H1 (cell line): Measurements from ENCODE around the gene BCL2. TPM values are rescaled to one million over a fixed set of nuclear protein-coding genes. Genes with fewer than 3 reads are reported as not detected.
A peak's percentile ranks its signal among the peaks of the same experiment; 100 is the strongest.

Experiments
- CTCF ChIA-PET: fragments of 300-600 bp; sonication (Branson Sonifier 250); formaldehyde crosslinking; loops from one replicate; lab custom pipeline; 2021; ENCODE audit not compliant: partially characterized antibody; lab: Charles Lee
- POLR2A ChIA-PET: fragments of 300-600 bp; sonication (Branson Sonifier 250); formaldehyde crosslinking; loops from one replicate; lab custom pipeline; 2021; ENCODE audit warnings: inconsistent platforms; ENCODE audit not compliant: partially characterized antibody; lab: Charles Lee
- DNase-seq, 2 experiments: peaks; one replicate each; pipeline versions ENCODE4 v3.0.0 to v3.0.0-alpha.2; 2010 to 2022; ENCODE audit warnings: low spot score in 2 of 2, low read depth in 1 of 2, mixed read lengths in 1 of 2
- FAIRE-seq: peaks from 2 replicates; lab custom pipeline; 2011; peaks lifted over from hg19 to GRCh38; lab: Jason Lieb, UNC
- H2AFZ ChIP-seq: 2 replicates; pipeline ENCODE4 v1.8.1; 2012; ENCODE audit warnings: low read length, inconsistent platforms
- H2AK5ac ChIP-seq: 2 replicates; pipeline ENCODE4 v1.6.1; 2013; ENCODE audit warnings: low read depth, low read length
- H2BK120ac ChIP-seq: replicated peaks from 2 replicates; pipeline ENCODE3; 2013; ENCODE audit warnings: low read depth, low read length, inconsistent platforms
- H2BK12ac ChIP-seq: 2 replicates; pipeline ENCODE4 v1.6.1; 2013; ENCODE audit warnings: low read depth, low read length
- H2BK15ac ChIP-seq: 2 replicates; pipeline ENCODE4 v1.6.1; 2013; ENCODE audit warnings: low read length
- H2BK20ac ChIP-seq: 2 replicates; pipeline ENCODE4 v1.6.1; 2013; ENCODE audit warnings: low read length
- H2BK5ac ChIP-seq: 2 replicates; pipeline ENCODE4 v1.6.1; 2013; ENCODE audit warnings: low read depth, low read length
- H3K14ac ChIP-seq: 2 replicates; pipeline ENCODE4 v1.6.1; 2013; ENCODE audit warnings: inconsistent platforms; ENCODE audit not compliant: insufficient read length
- H3K18ac ChIP-seq: 2 replicates; pipeline ENCODE4 v1.6.1; 2013; ENCODE audit warnings: low read length; ENCODE audit errors: extremely low read depth
- H3K23ac ChIP-seq: 2 replicates; pipeline ENCODE4 v1.6.1; 2013; ENCODE audit warnings: inconsistent platforms; ENCODE audit not compliant: insufficient read length
- H3K23me2 ChIP-seq: 2 replicates; pipeline ENCODE4 v1.6.1; 2013; ENCODE audit warnings: low read depth, low read length
- H3K27ac ChIP-seq: 2 replicates; pipeline ENCODE4 v1.6.1; 2011; ENCODE audit warnings: low read depth, low read length, inconsistent platforms
- H3K27me3 ChIP-seq, 4 experiments: replicated peaks in 1 of 4; 1 replicate in 1 of 4; 2 replicates in 3 of 4; pipeline versions ENCODE4 v1.6.1 to v1.8.1; 2011 to 2013; ENCODE audit warnings: low read length in 3 of 4, mild to moderate bottlenecking in 3 of 4, inconsistent platforms in 2 of 4, mixed read lengths in 2 of 4, moderate library complexity in 1 of 4; ENCODE audit not compliant: control insufficient read depth in 3 of 4, insufficient read depth in 3 of 4; ENCODE audit errors: extremely low read depth in 1 of 4
- H3K36me3 ChIP-seq, 4 experiments: 2 replicates each; pipeline versions ENCODE4 v1.6.1 to v1.8.1; 2011 to 2013; ENCODE audit warnings: mild to moderate bottlenecking in 4 of 4, low read length in 3 of 4, moderate library complexity in 2 of 4, control low read depth in 1 of 4, inconsistent platforms in 1 of 4; ENCODE audit not compliant: insufficient read depth in 4 of 4, control insufficient read depth in 2 of 4
- H3K4ac ChIP-seq: replicated peaks from 2 replicates; pipeline ENCODE3; 2013; ENCODE audit warnings: low read length, low read depth, mixed read lengths, inconsistent platforms; ENCODE audit not compliant: insufficient read length
- H3K4me1 ChIP-seq, 4 experiments: replicated peaks in 1 of 4; 1 replicate in 1 of 4; 2 replicates in 3 of 4; pipeline versions ENCODE4 v1.6.1 to v1.8.1; 2011 to 2013; ENCODE audit warnings: low read length in 3 of 4, inconsistent platforms in 2 of 4, mixed read lengths in 1 of 4; ENCODE audit not compliant: insufficient read depth in 4 of 4, control insufficient read depth in 3 of 4
- H3K4me2 ChIP-seq, 2 experiments: 2 replicates each; pipeline versions ENCODE4 v1.6.1 to v1.8.1; 2011 to 2013; ENCODE audit warnings: low read depth in 2 of 2, low read length in 2 of 2, control low read depth in 1 of 2, inconsistent platforms in 1 of 2, mild to moderate bottlenecking in 1 of 2; ENCODE audit not compliant: insufficient read depth in 1 of 2
- H3K4me3 ChIP-seq, 4 experiments: fragments of 200-600, 300-600 bp in 1 of 4; sonication (generic), shearing (Covaris generic), sonication (Bioruptor Twin) in 1 of 4; 2 replicates each; pipeline versions ENCODE4 v1.5.1 to v1.8.1; 2011 to 2016; ENCODE audit warnings: low read length in 4 of 4, low read depth in 3 of 4, control low read depth in 2 of 4, inconsistent platforms in 2 of 4, mild to moderate bottlenecking in 2 of 4, mixed read lengths in 1 of 4, moderate library complexity in 1 of 4; ENCODE audit not compliant: insufficient read depth in 2 of 4; ENCODE audit errors: extremely low read depth in 1 of 4
- H3K56ac ChIP-seq: replicated peaks from 2 replicates; pipeline ENCODE3; 2013; ENCODE audit warnings: low read depth, mild to moderate bottlenecking, mixed read lengths, low read length, inconsistent platforms; ENCODE audit not compliant: insufficient read length
- H3K79me1 ChIP-seq: 2 replicates; pipeline ENCODE4 v1.6.1; 2013; ENCODE audit warnings: low read depth, low read length, control low read depth
- H3K79me2 ChIP-seq, 2 experiments: 2 replicates each; pipeline versions ENCODE4 v1.6.1 to v1.8.1; 2012 to 2013; ENCODE audit warnings: low read length in 2 of 2, mild to moderate bottlenecking in 2 of 2, inconsistent platforms in 1 of 2; ENCODE audit not compliant: insufficient read depth in 2 of 2, control insufficient read depth in 1 of 2
- H3K9ac ChIP-seq, 4 experiments: replicated peaks in 1 of 4; 1 replicate in 1 of 4; 2 replicates in 3 of 4; pipeline versions ENCODE4 v1.6.1 to v1.8.1; 2011 to 2013; ENCODE audit warnings: low read depth in 3 of 4, low read length in 3 of 4, control low read depth in 2 of 4, mild to moderate bottlenecking in 2 of 4, moderate library complexity in 2 of 4, inconsistent platforms in 1 of 4; ENCODE audit errors: extremely low read depth in 1 of 4
- H3K9me3 ChIP-seq, 2 experiments: 2 replicates each; pipeline versions ENCODE4 v1.6.1 to v1.8.1; 2012 to 2013; ENCODE audit warnings: mild to moderate bottlenecking in 2 of 2, moderate library complexity in 2 of 2, control low read depth in 1 of 2, inconsistent platforms in 1 of 2, low read depth in 1 of 2, low read length in 1 of 2, mixed read lengths in 1 of 2; ENCODE audit not compliant: insufficient read depth in 2 of 2
- H4K20me1 ChIP-seq, 2 experiments: replicated peaks in 1 of 2; 2 replicates each; pipeline versions ENCODE3 to v1.8.1; 2011 to 2013; ENCODE audit warnings: inconsistent platforms in 2 of 2, low read length in 2 of 2, mild to moderate bottlenecking in 1 of 2; ENCODE audit not compliant: insufficient read depth in 2 of 2, control insufficient read depth in 1 of 2
- H4K5ac ChIP-seq: 2 replicates; pipeline ENCODE4 v1.6.1; 2013; ENCODE audit warnings: low read length, low read depth, mixed read lengths, inconsistent platforms; ENCODE audit not compliant: insufficient read length
- H4K8ac ChIP-seq: 2 replicates; pipeline ENCODE4 v1.8.0; 2013; ENCODE audit warnings: mild to moderate bottlenecking, moderate library complexity, low read length, inconsistent platforms; ENCODE audit not compliant: insufficient read depth; ENCODE audit errors: extremely low read depth
- H4K91ac ChIP-seq: replicated peaks from 2 replicates; pipeline ENCODE3; 2013; ENCODE audit warnings: low read length, mixed read lengths, inconsistent platforms; ENCODE audit not compliant: insufficient read length
- BCL11A ChIP-seq, 2 experiments: IDR thresholded peaks; one replicate each; pipeline ENCODE4 v1.6.1; 2011; ENCODE audit warnings: low read depth in 2 of 2, low read length in 2 of 2, mild to moderate bottlenecking in 2 of 2
- EGR1 ChIP-seq: IDR thresholded peaks from 2 replicates; pipeline ENCODE4 v1.6.1; 2011; ENCODE audit warnings: low read depth, low read length, borderline replicate concordance
- EP300 ChIP-seq, 2 experiments: IDR thresholded peaks; 1 replicate in 1 of 2; 2 replicates in 1 of 2; pipeline ENCODE4 v1.6.1; 2011 to 2012; ENCODE audit warnings: low read depth in 2 of 2, low read length in 2 of 2, mild to moderate bottlenecking in 2 of 2, borderline replicate concordance in 1 of 2, inconsistent platforms in 1 of 2, moderate library complexity in 1 of 2
- SIN3A ChIP-seq, 2 experiments: IDR thresholded peaks in 1 of 2; conservative IDR thresholded peaks in 1 of 2; 2 replicates each; pipeline ENCODE4 v1.6.1; 2011 to 2012; ENCODE audit warnings: low read length in 2 of 2, improper control_type of control experiment in 1 of 2, low read depth in 1 of 2, mild to moderate bottlenecking in 1 of 2
- SIRT6 ChIP-seq: IDR thresholded peaks from one replicate; pipeline ENCODE4 v1.7.1; 2012; ENCODE audit warnings: low read length, inconsistent platforms
- TAF7 ChIP-seq: optimal IDR thresholded peaks from 2 replicates; pipeline ENCODE3; 2011; ENCODE audit warnings: low read depth, mild to moderate bottlenecking, inconsistent platforms, low read length, moderate library complexity, borderline replicate concordance
- WGBS, 2 experiments: shearing (Covaris generic) in 1 of 2; methylation state at CpG; one replicate each; pipeline versions ENCODE4 v1.1.6 to v1.1.7; 2013 to 2015; ENCODE audit warnings: low lambda C conversion rate in 2 of 2, mixed read lengths in 2 of 2, inconsistent platforms in 1 of 2, low coverage in 1 of 2, missing lambda C conversion rate in 1 of 2; ENCODE audit not compliant: insufficient replicate concordance in 2 of 2, insufficient coverage in 1 of 2, insufficient read length in 1 of 2; ENCODE audit errors: extremely low coverage in 1 of 2, missing lambda C conversion rate in 1 of 2; 5-methylcytosine and 5-hydroxymethylcytosine counted together
- polyA plus RNA-seq, 7 experiments: library from polyadenylated mRNA; depleted of rRNA in 3 of 7; stranded (reverse) in 5 of 7; unstranded in 2 of 7; fragments of >200 nt in 5 of 7; fragments of 200-250 nt in 2 of 7; gene quantifications; 1 replicate in 5 of 7; 2 replicates in 1 of 7; 4 replicates in 1 of 7; pipeline versions ENCODE4 v1.2.1 to v1.2.3, GENCODE V29; 2011 to 2013; ENCODE audit warnings: missing spikeins in 2 of 7, mixed read lengths in 2 of 7
- total RNA-seq: library from RNA; stranded (reverse); fragmentation: NEBNext Ultra II Directional; extraction: Animal tissue kit (Norgen Biotek cat#: 25700); gene quantifications from 2 replicates; pipeline ENCODE4 v1.2.1, GENCODE V29; 2021
- TF ChIP-seq, protein P1 (sequence below): IDR thresholded peaks from 2 replicates; pipeline ENCODE4 v1.6.1; 2012; ENCODE audit warnings: inconsistent platforms
- TF ChIP-seq, protein P2 (sequence below), 3 experiments: IDR thresholded peaks; 1 replicate in 2 of 3; 2 replicates in 1 of 3; pipeline versions ENCODE4 v1.5.1 to v1.6.1; 2011; ENCODE audit warnings: low read length in 3 of 3, mild to moderate bottlenecking in 3 of 3, inconsistent platforms in 2 of 3, low read depth in 1 of 3, moderate library complexity in 1 of 3; ENCODE audit not compliant: insufficient read depth in 1 of 3; ENCODE audit errors: control extremely low read depth in 1 of 3

Gene BCL2
- total and polyA plus RNA-seq, 2 of the 8 experiments (the other 6 are each of a cell fraction or from before 2014, with no cell fraction given) = 0.59 to 4.5 TPM

DNA sequence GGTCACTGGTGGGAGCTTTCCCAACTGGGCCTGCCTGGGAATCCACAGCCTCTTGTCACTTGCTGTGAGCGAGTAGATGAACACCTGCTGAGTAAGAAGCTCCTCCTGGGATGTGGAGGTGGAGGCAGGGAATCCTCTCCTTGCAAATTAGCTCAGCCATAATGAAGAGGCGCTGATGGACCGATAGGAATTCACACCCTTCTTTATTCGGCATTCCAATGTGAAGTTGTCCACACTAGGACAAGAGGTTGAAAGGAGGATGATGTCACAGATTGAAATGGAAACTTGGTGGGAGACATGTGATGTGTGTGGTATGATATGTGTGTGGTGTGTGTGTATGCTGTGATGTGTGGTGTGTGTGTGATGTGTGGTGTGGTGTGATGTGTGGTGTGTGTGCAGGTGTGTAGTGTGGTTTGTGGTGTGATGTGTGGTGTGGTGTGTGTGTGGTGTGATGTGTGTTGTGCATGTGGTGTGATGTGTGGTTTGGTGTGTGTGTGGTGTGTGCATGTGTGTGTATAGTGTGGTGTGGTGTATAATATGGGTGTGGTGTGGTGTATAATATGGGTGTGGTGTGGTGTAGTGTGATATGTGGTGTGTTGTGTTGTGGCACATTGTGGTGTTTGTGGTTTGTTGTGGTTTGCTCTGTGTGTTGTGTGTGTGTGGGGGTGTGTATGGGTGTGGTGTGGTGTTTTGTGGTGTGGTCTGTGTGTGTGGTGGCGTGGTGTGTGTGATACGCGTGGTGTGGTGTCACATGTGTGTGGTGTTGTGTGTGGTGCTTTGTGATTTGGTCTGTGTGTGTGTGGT lies 216.4 kb downstream of the BCL2 start:
- H3K9me3 ChIP-seq = no peaks in the 10 kb centered on the region; a peak in 1 of 4 replicates
- TF ChIP-seq, protein P1, sequence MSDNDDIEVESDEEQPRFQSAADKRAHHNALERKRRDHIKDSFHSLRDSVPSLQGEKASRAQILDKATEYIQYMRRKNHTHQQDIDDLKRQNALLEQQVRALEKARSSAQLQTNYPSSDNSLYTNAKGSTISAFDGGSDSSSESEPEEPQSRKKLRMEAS = no peak
- TF ChIP-seq, protein P2, sequence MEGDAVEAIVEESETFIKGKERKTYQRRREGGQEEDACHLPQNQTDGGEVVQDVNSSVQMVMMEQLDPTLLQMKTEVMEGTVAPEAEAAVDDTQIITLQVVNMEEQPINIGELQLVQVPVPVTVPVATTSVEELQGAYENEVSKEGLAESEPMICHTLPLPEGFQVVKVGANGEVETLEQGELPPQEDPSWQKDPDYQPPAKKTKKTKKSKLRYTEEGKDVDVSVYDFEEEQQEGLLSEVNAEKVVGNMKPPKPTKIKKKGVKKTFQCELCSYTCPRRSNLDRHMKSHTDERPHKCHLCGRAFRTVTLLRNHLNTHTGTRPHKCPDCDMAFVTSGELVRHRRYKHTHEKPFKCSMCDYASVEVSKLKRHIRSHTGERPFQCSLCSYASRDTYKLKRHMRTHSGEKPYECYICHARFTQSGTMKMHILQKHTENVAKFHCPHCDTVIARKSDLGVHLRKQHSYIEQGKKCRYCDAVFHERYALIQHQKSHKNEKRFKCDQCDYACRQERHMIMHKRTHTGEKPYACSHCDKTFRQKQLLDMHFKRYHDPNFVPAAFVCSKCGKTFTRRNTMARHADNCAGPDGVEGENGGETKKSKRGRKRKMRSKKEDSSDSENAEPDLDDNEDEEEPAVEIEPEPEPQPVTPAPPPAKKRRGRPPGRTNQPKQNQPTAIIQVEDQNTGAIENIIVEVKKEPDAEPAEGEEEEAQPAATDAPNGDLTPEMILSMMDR (IDR thresholded peaks at IDR 0.05; ENCODE audit: control extremely low read depth in 1 of 3, insufficient read depth in 1 of 3, low read depth in 1 of 3, low read length in 3 of 3) = no peak
- TF ChIP-seq TAF7 (no peak), BCL11A (IDR thresholded peaks at IDR 0.05; ENCODE audit: low read depth in 2 of 2, low read length in 2 of 2) (no peak), SIN3A (conservative IDR thresholded peaks at IDR 0.05 in 1 of 2, IDR thresholded peaks at IDR 0.05 in 1 of 2; ENCODE audit: low read depth in 1 of 2, low read length in 2 of 2) (no peak), EGR1 (no peak), SIRT6 (no peak), EP300 (IDR thresholded peaks at IDR 0.05; ENCODE audit: borderline replicate concordance in 1 of 2, low read depth in 2 of 2, low read length in 2 of 2) (no peak)

More for the DNA sequence above, 216.4 kb downstream of the BCL2 start:
- no peaks in the 10 kb centered on the region for H3K79me1 ChIP-seq
- H3K14ac ChIP-seq = no peak overlapping the region
- H2BK15ac ChIP-seq = peak overlapping the region; percentile 99; the same call in 1 of the 2 replicates
- no peak overlapping the region for H2AFZ ChIP-seq
- H2AK5ac ChIP-seq = peak overlapping the region; percentile 98
- peak overlapping the region; percentile 69 for H2BK5ac ChIP-seq
- H3K36me3 ChIP-seq = no peaks in the 10 kb centered on the region
- H3K4ac ChIP-seq = peak overlapping the region; percentile 87
- H3K9ac ChIP-seq = no peak overlapping the region
- peaks cover 9% of the 10 kb centered on the region; the same call in 1 of the 2 replicates for H3K23me2 ChIP-seq
- WGBS, 2 experiments = 74% methylated on average over 7 of the region's 7 CpGs; no CpG with 5 or more reads in 1 of the 2 experiments
- H3K27ac ChIP-seq = no peak overlapping the region
- peak overlapping the region; percentile 95 for H2BK12ac ChIP-seq
- peaks cover 0 to 3% (median 1%) of the 10 kb centered on the region in 4 experiments; a peak in 2 of 7 replicates for H3K4me1 ChIP-seq
- no peak for FAIRE-seq
- no peaks in the 10 kb centered on the region for H3K27me3 ChIP-seq
- no peak overlapping the region for H3K4me2 ChIP-seq
- H4K8ac ChIP-seq = no peak overlapping the region
- peak overlapping the region; percentile 90 for H4K91ac ChIP-seq
- peak overlapping the region; percentile 99 for H3K56ac ChIP-seq
- POLR2A ChIA-PET = no interaction called here
- H4K20me1 ChIP-seq = peaks cover 0 to 9% of the 10 kb centered on the region in 2 experiments
- peak overlapping the region; percentile 60; the same call in 1 of the 2 replicates for H3K18ac ChIP-seq
- DNase-seq = no peak
- no peaks in the 10 kb centered on the region for H3K79me2 ChIP-seq
- H3K4me3 ChIP-seq = no peak overlapping the region
- CTCF ChIA-PET = interaction anchor here (0.6 to 1.3 kb wide), 5 partner anchors 9 to 1055 kb away, joined by 3 to 5 read pairs (median 3); no protein-coding TSS in a partner anchor
- H2BK20ac ChIP-seq = peak overlapping the region; percentile 82; the same call in 1 of the 2 replicates
- no peak overlapping the region for H3K23ac ChIP-seq
- no peak overlapping the region for H4K5ac ChIP-seq
- H2BK120ac ChIP-seq = no peak overlapping the region
